GM19397 (cell line): ENCODE data around the gene HTR3C.

Experiments used
- ATAC-seq: cut with Tn5 transposase; IDR thresholded peaks from one replicate; pipeline ENCODE4 v1.9.1; 2021; ENCODE audit warnings: mild to moderate bottlenecking, moderate library complexity; ENCODE audit not compliant: unreplicated experiment

Gene HTR3C

GRCh38 chr3:184082465-184082864 is 29.6 kb downstream of the HTR3C start:
- ATAC-seq: no peak

- no peak for ATAC-seq
These were observed 32.6 kb downstream of the HTR3C start for GRCh38 chr3:184085389-184085852.

- ATAC-seq: no peak
These were observed 39.4 kb downstream of the HTR3C start for GRCh38 chr3:184092199-184092598.

- ATAC-seq: no peak
These were observed 44.0 kb downstream of the HTR3C start, which contains the start of gene HTR3E for GRCh38 chr3:184096811-184097383. Gene HTR3E, plus strand, starts transcription at chr3:184097064. Its CDS starts 466 bp downstream, at chr3:184097530.

GRCh38 chr3:184097556-184097955 is 44.7 kb downstream of the HTR3C start:
- no peak for ATAC-seq

GRCh38 chr3:184099806-184100686 is 47.2 kb downstream of the HTR3C start:
- no peak for ATAC-seq
